OCI-LY1 (cell line): Measurements from ENCODE around the gene LDLRAD4.

Experiments used
- H2AFZ ChIP-seq: fragments of 200-600 bp; sonication (generic), shearing (Covaris generic); 2 replicates; pipeline ENCODE4 v1.6.0; 2014; ENCODE audit warnings: antibody characterized with exemption, mild to moderate bottlenecking, low read length
- H3F3A ChIP-seq: fragments of 200-600 bp; sonication (generic), shearing (Covaris generic); 2 replicates; pipeline ENCODE4 v1.6.0; 2014; ENCODE audit warnings: mild to moderate bottlenecking, antibody characterized with exemption, low read length, moderate library complexity; ENCODE audit not compliant: insufficient read depth
- H3K27ac ChIP-seq: fragments of 200-600 bp; sonication (generic); 2 replicates; pipeline ENCODE4 v1.5.1; 2014; ENCODE audit warnings: low read length, mixed run types, mild to moderate bottlenecking, low read depth; ENCODE audit not compliant: poor library complexity, severe bottlenecking
- H3K27me3 ChIP-seq: fragments of 200-600 bp; sonication (generic); 2 replicates; pipeline ENCODE4 v1.6.0; 2014; ENCODE audit warnings: antibody characterized with exemption, mild to moderate bottlenecking, low read length, moderate library complexity; ENCODE audit not compliant: insufficient read depth
- H3K36me3 ChIP-seq: fragments of 200-600 bp; sonication (generic); 2 replicates; pipeline ENCODE4 v1.6.1; 2014; ENCODE audit warnings: mild to moderate bottlenecking, antibody characterized with exemption, low read length, moderate library complexity, mixed read lengths; ENCODE audit not compliant: insufficient read depth
- H3K4me1 ChIP-seq: fragments of 200-600 bp; sonication (generic); 2 replicates; pipeline ENCODE4 v1.5.1; 2014; ENCODE audit warnings: mild to moderate bottlenecking, low read length, moderate library complexity; ENCODE audit not compliant: insufficient read depth, severe bottlenecking
- H3K4me2 ChIP-seq: fragments of 200-600 bp; sonication (generic), shearing (Covaris generic); 2 replicates; pipeline ENCODE4 v1.6.1; 2014; ENCODE audit warnings: low read length
- H3K4me3 ChIP-seq: fragments of 200-600 bp; sonication (generic); 2 replicates; pipeline ENCODE4 v1.5.1; 2014; ENCODE audit warnings: low read length, low read depth, mild to moderate bottlenecking, mixed read lengths; ENCODE audit not compliant: poor library complexity, severe bottlenecking
- H3K79me2 ChIP-seq: fragments of 200-600 bp; shearing (Covaris generic); 2 replicates; pipeline ENCODE4 v1.6.1; 2016; ENCODE audit warnings: mixed run types, low read length, mixed read lengths; ENCODE audit not compliant: insufficient read depth
- H3K9ac ChIP-seq: fragments of 200-600 bp; sonication (generic), shearing (Covaris generic); 2 replicates; pipeline ENCODE4 v1.6.1; 2014; ENCODE audit warnings: mild to moderate bottlenecking, low read length, mixed read lengths
- H3K9me2 ChIP-seq: fragments of 200-600 bp; sonication (generic), shearing (Covaris generic); 2 replicates; pipeline ENCODE4 v1.6.1; 2014; ENCODE audit warnings: low read depth, mild to moderate bottlenecking, low read length, mixed read lengths
- H3K9me3 ChIP-seq: fragments of 200-600 bp; shearing (Covaris generic); 2 replicates; pipeline ENCODE4 v1.6.1; 2014; ENCODE audit warnings: low read length, mixed read lengths
- H4K20me1 ChIP-seq: fragments of 200-600 bp; sonication (generic), shearing (Covaris generic); 2 replicates; pipeline ENCODE4 v1.6.0; 2016; ENCODE audit warnings: mild to moderate bottlenecking, low read length; ENCODE audit not compliant: insufficient read depth
- EZH2 ChIP-seq: fragments of 200-600 bp; sonication (generic), shearing (Covaris generic); IDR thresholded peaks from 2 replicates; pipeline ENCODE4 v1.8.0; 2017; ENCODE audit warnings: borderline replicate concordance, mixed run types, mild to moderate bottlenecking, antibody characterized with exemption, low read length, moderate library complexity, mixed read lengths
- TF ChIP-seq, protein P1 (sequence below): fragments of 200-600 bp; sonication (generic), shearing (Covaris generic); IDR thresholded peaks from 2 replicates; pipeline ENCODE4 v1.5.1; 2017; ENCODE audit warnings: mild to moderate bottlenecking, antibody characterized with exemption, low read length, moderate library complexity, mixed read lengths

LDLRAD4 gene

GRCh38 chr18:13184396-13184795 lies 34.2 kb upstream of the LDLRAD4 start:
- Histone ChIP-seq H3K27me3 (0 out of 2 replicates have a peak, but pooled peaks cover 6% of the 10 kb centered on the region), H3K36me3 (no peaks in the 10 kb centered on the region), H3K27ac (no peak overlapping the region), H3K9ac (no peak overlapping the region), H3K4me3 (no peak overlapping the region), H3K79me2 (no peaks in the 10 kb centered on the region), H3K9me2 (no peaks in the 10 kb centered on the region), H3K4me2 (no peak overlapping the region), H2AFZ (no peak overlapping the region), H3F3A (no peaks in the 10 kb centered on the region), H3K9me3 (no peaks in the 10 kb centered on the region), H3K4me1 (no peaks in the 10 kb centered on the region), H4K20me1 (no peaks in the 10 kb centered on the region)
- no peak for TF ChIP-seq EZH2
- TF ChIP-seq, protein P1, sequence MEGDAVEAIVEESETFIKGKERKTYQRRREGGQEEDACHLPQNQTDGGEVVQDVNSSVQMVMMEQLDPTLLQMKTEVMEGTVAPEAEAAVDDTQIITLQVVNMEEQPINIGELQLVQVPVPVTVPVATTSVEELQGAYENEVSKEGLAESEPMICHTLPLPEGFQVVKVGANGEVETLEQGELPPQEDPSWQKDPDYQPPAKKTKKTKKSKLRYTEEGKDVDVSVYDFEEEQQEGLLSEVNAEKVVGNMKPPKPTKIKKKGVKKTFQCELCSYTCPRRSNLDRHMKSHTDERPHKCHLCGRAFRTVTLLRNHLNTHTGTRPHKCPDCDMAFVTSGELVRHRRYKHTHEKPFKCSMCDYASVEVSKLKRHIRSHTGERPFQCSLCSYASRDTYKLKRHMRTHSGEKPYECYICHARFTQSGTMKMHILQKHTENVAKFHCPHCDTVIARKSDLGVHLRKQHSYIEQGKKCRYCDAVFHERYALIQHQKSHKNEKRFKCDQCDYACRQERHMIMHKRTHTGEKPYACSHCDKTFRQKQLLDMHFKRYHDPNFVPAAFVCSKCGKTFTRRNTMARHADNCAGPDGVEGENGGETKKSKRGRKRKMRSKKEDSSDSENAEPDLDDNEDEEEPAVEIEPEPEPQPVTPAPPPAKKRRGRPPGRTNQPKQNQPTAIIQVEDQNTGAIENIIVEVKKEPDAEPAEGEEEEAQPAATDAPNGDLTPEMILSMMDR, result no peak

DNA sequence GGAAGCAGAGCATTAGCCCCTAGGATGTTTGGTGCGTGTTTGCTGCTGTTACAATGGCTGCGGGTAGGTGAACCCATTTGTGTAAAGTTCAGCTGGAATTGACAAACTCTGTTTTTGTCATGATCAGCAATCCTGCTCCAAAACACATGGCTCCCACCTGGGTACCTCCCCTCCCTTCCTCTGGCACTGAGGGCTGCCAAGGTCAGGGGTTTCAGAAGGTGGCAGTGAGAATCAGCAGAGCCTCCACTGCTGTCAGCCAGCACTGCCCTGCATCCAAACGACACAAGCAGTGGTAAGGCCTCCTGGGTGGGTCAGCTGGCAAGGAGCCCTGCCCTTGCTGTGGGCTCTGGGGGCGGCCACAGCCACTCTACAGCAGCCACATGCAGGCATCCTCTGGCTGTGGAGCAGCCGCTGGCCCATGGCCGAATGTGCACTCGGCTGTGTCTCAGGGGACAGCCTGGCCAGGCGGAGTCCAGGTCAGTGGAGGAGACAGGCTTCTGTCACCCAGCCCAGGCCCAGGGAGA lies 32.8 kb upstream of the LDLRAD4 start:
- Histone ChIP-seq H2AFZ (no peak overlapping the region), H3K9me2 (no peaks in the 10 kb centered on the region)
- no peak for TF ChIP-seq EZH2
- TF ChIP-seq, protein P1, result no peak

GRCh38 chr18:13186687-13187086 lies 31.9 kb upstream of the LDLRAD4 start:
- H3K79me2 ChIP-seq, result no peaks in the 10 kb centered on the region
- no peaks in the 10 kb centered on the region for H4K20me1 ChIP-seq
- H3K4me1 ChIP-seq, result no peaks in the 10 kb centered on the region
- H3K9ac ChIP-seq, result no peak overlapping the region
- H3K9me3 ChIP-seq, result no peaks in the 10 kb centered on the region
- no peaks in the 10 kb centered on the region for H3K9me2 ChIP-seq
- H3K27ac ChIP-seq, result no peak overlapping the region
- H3K4me3 ChIP-seq, result no peak overlapping the region
- H3K4me2 ChIP-seq, result no peak overlapping the region
- H3F3A ChIP-seq, result no peaks in the 10 kb centered on the region
- no peak overlapping the region for H2AFZ ChIP-seq
- TF ChIP-seq, protein P1, result no peak
- 0 out of 2 replicates have a peak, but pooled peaks cover 6% of the 10 kb centered on the region for H3K27me3 ChIP-seq
- no peaks in the 10 kb centered on the region for H3K36me3 ChIP-seq

More for the DNA sequence above, 32.8 kb upstream of the LDLRAD4 start:
- Histone ChIP-seq H3K79me2 (no peaks in the 10 kb centered on the region), H3K4me2 (no peak overlapping the region), H3K27ac (no peak overlapping the region), H3K9me3 (no peaks in the 10 kb centered on the region), H3K36me3 (no peaks in the 10 kb centered on the region), H3K27me3 (0 out of 2 replicates have a peak, but pooled peaks cover 6% of the 10 kb centered on the region), H3F3A (no peaks in the 10 kb centered on the region), H3K4me1 (no peaks in the 10 kb centered on the region), H4K20me1 (no peaks in the 10 kb centered on the region), H3K9ac (no peak overlapping the region), H3K4me3 (no peak overlapping the region)
